Right renal cortex interstitium (tissue), 3 donors: ENCODE measurements around the gene POR. TPM values are rescaled to one million over a fixed set of nuclear protein-coding genes. Genes with fewer than 3 reads are reported as not detected.
"Not testable (repeated sequence)": the region's sequence is repeated elsewhere in the genome, so short reads cannot be mapped to it uniquely, and the experiment has no call there.

Source experiments
- DNase-seq, 3 donors: peaks; one replicate each; pipeline ENCODE4 v3.0.0-alpha.2; 2013; ENCODE audit warnings: low read depth in 3 of 3, low spot score in 2 of 3
- polyA plus RNA-seq, 3 donors: library from polyadenylated mRNA; unstranded; fragments of 120-200 nt; gene quantifications; one replicate each; pipeline ENCODE4 v1.2.1, GENCODE V29; 2013; ENCODE audit not compliant: insufficient read length in 3 of 3

POR gene
- 10 to 100 TPM; 53.9 to 56.4 (median 55.2) TPM for polyA plus RNA-seq

GRCh38 chr7:75914655-75915415 lies at the start of gene POR:
Gene POR (plus strand): TSS chr7:75915155. CDS start chr7:75954002, 38,847 bp downstream.
- DNase-seq = peak; percentile 72 to 84 (median 83)

- DNase-seq = no peak
These were observed 48.9 kb upstream of the POR start for GRCh38 chr7:75866114-75866488.

GRCh38 chr7:75866489-75867389 lies 48.2 kb upstream of the POR start:
- no peak for DNase-seq

- DNase-seq = no peak
These were observed 47.6 kb upstream of the POR start for GRCh38 chr7:75867390-75867717.

GRCh38 chr7:75868153-75868552 lies 46.8 kb upstream of the POR start:
- no peak for DNase-seq

- DNase-seq = no peak
These were observed 45.1 kb upstream of the POR start for GRCh38 chr7:75869776-75870379.

GRCh38 chr7:75870557-75871161 lies 44.3 kb upstream of the POR start:
- no peak for DNase-seq

- DNase-seq = no peak
These were observed 42.7 kb upstream of the POR start for GRCh38 chr7:75872073-75872782.

- not testable (repeated sequence) for DNase-seq
These were observed 40.8 kb upstream of the POR start for GRCh38 chr7:75874180-75874579.

GRCh38 chr7:75875113-75876080 lies 39.6 kb upstream of the POR start:
- DNase-seq = no peak

GRCh38 chr7:75876126-75876881 lies 38.7 kb upstream of the POR start:
- DNase-seq = no peak

GRCh38 chr7:75878312-75878768 lies 36.6 kb upstream of the POR start:
- DNase-seq = no peak

GRCh38 chr7:75878769-75879611 lies 36.0 kb upstream of the POR start, which contains the start of gene RHBDD2:
Gene RHBDD2 (plus strand): TSS chr7:75879034. CDS start chr7:75879083, 49 bp downstream.
- peak in 2 of 3 donors; percentile 88 to 89 for DNase-seq

GRCh38 chr7:75879771-75880184 lies 35.2 kb upstream of the POR start:
- no peak for DNase-seq

- no peak for DNase-seq
These were observed 34.7 kb upstream of the POR start for GRCh38 chr7:75880242-75880641.

GRCh38 chr7:75881436-75882095 lies 33.4 kb upstream of the POR start:
- no peak for DNase-seq
